WERI-Rb-1 (cell line): ENCODE data around the gene POFUT1.

Experiments used
- DNase-seq: peaks from one replicate; pipeline ENCODE4 v3.0.0-alpha.2; 2020
- H3K27ac ChIP-seq: fragments of 250-450 bp; sonication (Bioruptor Pico); 2 replicates; pipeline ENCODE4 v1.5.1; 2020; ENCODE audit warnings: mild to moderate bottlenecking, moderate library complexity
- H3K27me3 ChIP-seq: fragments of 250-450 bp; sonication (Bioruptor Pico); 2 replicates; pipeline ENCODE4 v1.5.1; 2021; ENCODE audit warnings: mild to moderate bottlenecking, low read depth, moderate library complexity; ENCODE audit not compliant: insufficient read depth, severe bottlenecking
- H3K36me3 ChIP-seq: fragments of 250-450 bp; sonication (Bioruptor Pico); 2 replicates; pipeline ENCODE4 v1.5.1; 2020; ENCODE audit warnings: mild to moderate bottlenecking, moderate library complexity
- H3K4me3 ChIP-seq: 2 replicates; pipeline ENCODE4 v1.5.1; 2011; ENCODE audit warnings: low read depth, mild to moderate bottlenecking, control low read depth, low read length
- H3K9me3 ChIP-seq: fragments of 250-450 bp; sonication (Bioruptor Pico); 2 replicates; pipeline ENCODE4 v1.5.1; 2021; ENCODE audit warnings: mild to moderate bottlenecking, moderate library complexity; ENCODE audit not compliant: severe bottlenecking
- CTCF ChIP-seq: IDR thresholded peaks from 2 replicates; pipeline ENCODE4 v1.5.1; 2011; ENCODE audit warnings: low read depth, mild to moderate bottlenecking, control low read depth, inconsistent platforms, low read length

Gene POFUT1

GRCh38 chr20:32207626-32208498 is at the start of gene POFUT1, which contains the start of gene PLAGL2:
POFUT1 (plus strand) TSS chr20:32207880; CDS start chr20:32207942, 62 bp downstream.
PLAGL2 (minus strand) TSS chr20:32207743; CDS start chr20:32202178, 5,565 bp downstream.
- Histone ChIP-seq H3K36me3 (peaks cover 43% of the 10 kb centered on the region), H3K4me3 (peak within 1 kb of the TSS; percentile 95), H3K27me3 (no peaks in the 10 kb centered on the region), H3K9me3 (no peaks in the 10 kb centered on the region), H3K27ac (peak within 1 kb of the TSS; percentile 94)
- peak; percentile 85 for DNase-seq
- TF ChIP-seq CTCF = peak; percentile 36; the same call in 1 of the 2 replicates

DNA sequence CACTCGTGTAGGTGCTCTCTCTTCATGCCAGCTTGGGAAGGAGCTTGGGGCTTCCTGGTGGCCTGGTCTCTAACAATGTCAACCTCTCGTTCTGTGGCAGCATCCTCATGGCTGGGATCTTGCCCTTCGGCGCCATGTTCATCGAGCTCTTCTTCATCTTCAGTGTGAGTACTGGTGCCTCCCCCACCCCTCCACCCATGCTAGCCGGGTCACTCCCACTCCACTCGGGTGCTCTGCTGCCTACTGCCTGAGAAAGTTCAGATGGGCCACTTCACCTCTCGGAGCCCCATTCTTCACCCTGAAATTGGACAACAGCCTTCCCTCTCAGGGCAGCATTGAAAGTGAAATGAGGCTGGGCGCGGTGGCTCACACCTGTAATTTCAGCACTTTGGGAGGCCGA is 49.3 kb upstream of the POFUT1 start:
- H3K27ac ChIP-seq = no peak overlapping the region
- H3K9me3 ChIP-seq = no peaks in the 10 kb centered on the region
- DNase-seq = no peak
- TF ChIP-seq CTCF = no peak
- H3K27me3 ChIP-seq = no peaks in the 10 kb centered on the region
- H3K4me3 ChIP-seq = no peak overlapping the region
- H3K36me3 ChIP-seq = peaks cover 53% of the 10 kb centered on the region

DNA sequence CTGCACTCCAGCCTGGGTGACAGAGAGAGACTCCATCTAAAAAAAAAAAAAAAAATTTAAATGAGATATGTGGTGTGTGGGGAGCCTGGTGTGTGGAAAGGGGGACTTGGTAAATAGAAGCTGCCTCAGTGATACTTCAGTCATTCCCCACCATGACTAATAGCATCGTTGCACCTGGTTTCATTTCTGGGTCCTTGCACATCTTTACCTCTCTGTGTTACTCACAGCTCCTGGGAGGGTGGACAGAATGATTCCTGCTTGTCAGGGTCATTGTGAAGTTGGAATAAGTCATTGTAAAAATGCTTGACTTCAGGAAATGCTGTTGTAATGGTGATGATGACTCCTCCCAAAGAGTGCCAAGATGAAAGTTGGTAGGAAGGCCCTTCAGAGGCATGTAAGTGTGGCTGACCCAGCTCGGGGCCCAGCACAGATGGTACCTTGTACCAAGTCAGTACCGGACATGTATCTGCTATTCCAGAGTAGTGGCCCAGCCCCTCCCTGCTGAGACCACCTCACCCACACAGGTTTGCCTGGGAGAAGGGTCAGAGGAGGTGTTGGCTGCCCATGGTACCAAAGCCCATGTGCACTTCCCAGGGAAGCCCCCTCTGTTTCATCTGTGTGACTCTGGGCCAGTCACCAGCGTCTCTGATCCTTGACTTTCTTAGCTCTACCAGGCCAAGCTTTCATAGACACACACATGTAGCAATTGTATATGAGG is 48.6 kb upstream of the POFUT1 start:
- Histone ChIP-seq H3K27ac (no peak overlapping the region), H3K27me3 (no peaks in the 10 kb centered on the region), H3K4me3 (no peak overlapping the region), H3K9me3 (no peaks in the 10 kb centered on the region), H3K36me3 (peaks cover 49% of the 10 kb centered on the region)
- no peak for DNase-seq
- TF ChIP-seq CTCF = no peak

GRCh38 chr20:32159766-32160221 is 47.9 kb upstream of the POFUT1 start:
- no peaks in the 10 kb centered on the region for H3K9me3 ChIP-seq
- no peak for TF ChIP-seq CTCF
- no peaks in the 10 kb centered on the region for H3K27me3 ChIP-seq
- no peak for DNase-seq
- H3K27ac ChIP-seq = no peak overlapping the region
- no peak overlapping the region for H3K4me3 ChIP-seq
- peaks cover 53% of the 10 kb centered on the region for H3K36me3 ChIP-seq

DNA sequence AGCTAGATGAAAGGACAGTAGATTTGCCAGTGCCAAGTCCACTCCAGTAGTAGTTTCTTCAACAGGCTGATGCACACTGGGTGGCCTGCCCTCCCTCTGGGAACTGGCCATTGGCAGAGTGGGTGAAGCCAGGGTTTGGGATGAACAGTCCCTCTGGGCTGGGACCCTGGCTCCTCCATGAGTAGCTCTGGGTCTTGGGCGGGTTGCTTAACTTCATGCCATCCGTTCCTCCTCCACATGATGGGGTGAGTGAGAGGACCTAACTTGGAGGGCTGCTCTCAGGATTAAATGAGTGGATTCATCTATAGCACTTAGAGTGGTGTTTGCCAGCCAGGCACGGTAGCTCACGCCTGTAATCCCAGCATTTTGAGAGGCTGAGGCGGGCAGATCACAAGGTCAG is 47.3 kb upstream of the POFUT1 start:
- no peaks in the 10 kb centered on the region for H3K27me3 ChIP-seq
- H3K9me3 ChIP-seq = no peaks in the 10 kb centered on the region
- no peak for DNase-seq
- no peak overlapping the region for H3K4me3 ChIP-seq
- no peak overlapping the region for H3K27ac ChIP-seq
- no peak for TF ChIP-seq CTCF
- H3K36me3 ChIP-seq = peaks cover 50% of the 10 kb centered on the region
